Measurements from ENCODE around the gene RIMS3. TPM values are rescaled to one million over a fixed set of nuclear protein-coding genes. Genes with fewer than 3 reads are reported as not detected.

The RIMS3 gene
- total RNA-seq, 1 donor from 2014 or later, result 26.0 TPM

GRCh38 chr1:40606194-40606593, 59.3 kb downstream of the RIMS3 start:
- Mint-ChIP-seq H3K27me3 (ENCODE audit: low read depth) (peaks cover 8% of the 10 kb centered on the region), H3K9me3 (ENCODE audit: low read depth) (no peaks in the 10 kb centered on the region)

GRCh38 chr1:40599926-40600325, 65.6 kb downstream of the RIMS3 start:
- TF ChIP-seq CTCF (IDR thresholded peaks at IDR 0.05), result no peak
- Mint-ChIP-seq H3K27me3 (ENCODE audit: low read depth) (peaks cover 14% of the 10 kb centered on the region), H3K4me1 (ENCODE audit: low read depth) (no peaks in the 10 kb centered on the region), H3K36me3 (ENCODE audit: low read depth) (no peaks in the 10 kb centered on the region), H3K27ac (ENCODE audit: unreplicated experiment) (no peak overlapping the region), H3K4me3 (ENCODE audit: unreplicated experiment) (no peak overlapping the region), H3K9me3 (ENCODE audit: low read depth) (no peaks in the 10 kb centered on the region)
- no peak for DNase-seq (ENCODE audit: low spot score)

More at GRCh38 chr1:40606194-40606593, 59.3 kb downstream of the RIMS3 start:
- Mint-ChIP-seq H3K4me1 (ENCODE audit: low read depth) (no peaks in the 10 kb centered on the region), H3K27ac (ENCODE audit: unreplicated experiment) (no peak overlapping the region), H3K36me3 (ENCODE audit: low read depth) (no peaks in the 10 kb centered on the region), H3K4me3 (ENCODE audit: unreplicated experiment) (no peak overlapping the region)
- DNase-seq (ENCODE audit: low spot score), result no peak
- no peak for TF ChIP-seq CTCF (IDR thresholded peaks at IDR 0.05)

GRCh38 chr1:40595623-40596022, 69.9 kb downstream of the RIMS3 start:
- Mint-ChIP-seq H3K27me3 (ENCODE audit: low read depth) (peaks cover 17% of the 10 kb centered on the region), H3K27ac (ENCODE audit: unreplicated experiment) (no peak overlapping the region)

GRCh38 chr1:40594187-40594531, 71.3 kb downstream of the RIMS3 start:
- Mint-ChIP-seq H3K27ac (ENCODE audit: unreplicated experiment) (no peak overlapping the region), H3K9me3 (ENCODE audit: low read depth) (no peaks in the 10 kb centered on the region), H3K4me1 (ENCODE audit: low read depth) (no peaks in the 10 kb centered on the region), H3K4me3 (ENCODE audit: unreplicated experiment) (no peak overlapping the region), H3K36me3 (ENCODE audit: low read depth) (no peaks in the 10 kb centered on the region), H3K27me3 (ENCODE audit: low read depth) (peaks cover 11% of the 10 kb centered on the region)
- no peak for DNase-seq (ENCODE audit: low spot score)
- TF ChIP-seq CTCF (IDR thresholded peaks at IDR 0.05), result no peak

More at GRCh38 chr1:40595623-40596022, 69.9 kb downstream of the RIMS3 start:
- no peak for TF ChIP-seq CTCF (IDR thresholded peaks at IDR 0.05)
- no peaks in the 10 kb centered on the region for H3K9me3 Mint-ChIP-seq (ENCODE audit: low read depth)
- H3K4me1 Mint-ChIP-seq (ENCODE audit: low read depth), result no peaks in the 10 kb centered on the region
- H3K4me3 Mint-ChIP-seq (ENCODE audit: unreplicated experiment), result no peak overlapping the region
- H3K36me3 Mint-ChIP-seq (ENCODE audit: low read depth), result no peaks in the 10 kb centered on the region
- no peak for DNase-seq (ENCODE audit: low spot score)

- Mint-ChIP-seq H3K9me3 (ENCODE audit: low read depth) (no peaks in the 10 kb centered on the region), H3K27me3 (ENCODE audit: low read depth) (peaks cover 7% of the 10 kb centered on the region), H3K36me3 (ENCODE audit: low read depth) (no peaks in the 10 kb centered on the region), H3K4me3 (ENCODE audit: unreplicated experiment) (no peak overlapping the region), H3K27ac (ENCODE audit: unreplicated experiment) (no peak overlapping the region), H3K4me1 (ENCODE audit: low read depth) (no peaks in the 10 kb centered on the region)
- TF ChIP-seq CTCF (IDR thresholded peaks at IDR 0.05), result no peak
- DNase-seq (ENCODE audit: low spot score), result no peak
Measured at GRCh38 chr1:40593449-40594186, 71.9 kb downstream of the RIMS3 start.
